ENCODE data around the gene RANBP3. TPM values are rescaled to one million over a fixed set of nuclear protein-coding genes. Genes with fewer than 3 reads are reported as not detected.
A peak's percentile ranks its signal among the peaks of the same experiment; 100 is the strongest.

The RANBP3 gene
- total and polyA plus RNA-seq, 2 experiments from 2014 or later, result 40.2 to 98.3 TPM

GRCh38 chr19:5953030-5953589, 24.8 kb downstream of the RANBP3 start:
- Mint-ChIP-seq H3K27ac (peak overlapping the region; percentile 42), H3K4me1 (peaks cover 95% of the 10 kb centered on the region), H3K9me3 (no peaks in the 10 kb centered on the region), H3K27me3 (ENCODE audit: insufficient read depth, low read depth, poor library complexity) (peaks cover 27% of the 10 kb centered on the region), H3K4me3 (peak overlapping the region; percentile 51), H3K36me3 (ENCODE audit: low read depth) (peaks cover 21% of the 10 kb centered on the region)
- no peaks in the 10 kb centered on the region for H3K27me3 ChIP-seq (ENCODE audit: insufficient read depth)
- H3K4me2 ChIP-seq, result peak overlapping the region; percentile 36
- peak overlapping the region; percentile 23; the same call in 1 of the 2 replicates for H3K4me3 ChIP-seq
- H4K20me1 ChIP-seq (replicated peaks; ENCODE audit: insufficient read depth), result peaks cover 61% of the 10 kb centered on the region
- ATAC-seq, result no peak
- H3F3A ChIP-seq (replicated peaks; ENCODE audit: low read depth), result peaks cover 9% of the 10 kb centered on the region; the same call in 1 of the 2 replicates
- no peak for DNase-seq (ENCODE audit: low spot score)
- H2AFZ ChIP-seq, result no peak overlapping the region
- H3K9me2 ChIP-seq (ENCODE audit: insufficient read depth), result no peaks in the 10 kb centered on the region
- peaks cover 97% of the 10 kb centered on the region for H3K79me2 ChIP-seq (replicated peaks; ENCODE audit: insufficient read depth)
- H3K27ac ChIP-seq (ENCODE audit: low read depth), result peak overlapping the region; percentile 86
- TF ChIP-seq EZH2phosphoT487 (IDR thresholded peaks at IDR 0.05; ENCODE audit: unreplicated experiment) (no peak), NANOG (IDR thresholded peaks at IDR 0.05; ENCODE audit: borderline replicate concordance) (no peak), ZNF114 (CRISPR knock-in tag; IDR thresholded peaks at IDR 0.05) (no peak)
- TF ChIP-seq, protein P1, sequence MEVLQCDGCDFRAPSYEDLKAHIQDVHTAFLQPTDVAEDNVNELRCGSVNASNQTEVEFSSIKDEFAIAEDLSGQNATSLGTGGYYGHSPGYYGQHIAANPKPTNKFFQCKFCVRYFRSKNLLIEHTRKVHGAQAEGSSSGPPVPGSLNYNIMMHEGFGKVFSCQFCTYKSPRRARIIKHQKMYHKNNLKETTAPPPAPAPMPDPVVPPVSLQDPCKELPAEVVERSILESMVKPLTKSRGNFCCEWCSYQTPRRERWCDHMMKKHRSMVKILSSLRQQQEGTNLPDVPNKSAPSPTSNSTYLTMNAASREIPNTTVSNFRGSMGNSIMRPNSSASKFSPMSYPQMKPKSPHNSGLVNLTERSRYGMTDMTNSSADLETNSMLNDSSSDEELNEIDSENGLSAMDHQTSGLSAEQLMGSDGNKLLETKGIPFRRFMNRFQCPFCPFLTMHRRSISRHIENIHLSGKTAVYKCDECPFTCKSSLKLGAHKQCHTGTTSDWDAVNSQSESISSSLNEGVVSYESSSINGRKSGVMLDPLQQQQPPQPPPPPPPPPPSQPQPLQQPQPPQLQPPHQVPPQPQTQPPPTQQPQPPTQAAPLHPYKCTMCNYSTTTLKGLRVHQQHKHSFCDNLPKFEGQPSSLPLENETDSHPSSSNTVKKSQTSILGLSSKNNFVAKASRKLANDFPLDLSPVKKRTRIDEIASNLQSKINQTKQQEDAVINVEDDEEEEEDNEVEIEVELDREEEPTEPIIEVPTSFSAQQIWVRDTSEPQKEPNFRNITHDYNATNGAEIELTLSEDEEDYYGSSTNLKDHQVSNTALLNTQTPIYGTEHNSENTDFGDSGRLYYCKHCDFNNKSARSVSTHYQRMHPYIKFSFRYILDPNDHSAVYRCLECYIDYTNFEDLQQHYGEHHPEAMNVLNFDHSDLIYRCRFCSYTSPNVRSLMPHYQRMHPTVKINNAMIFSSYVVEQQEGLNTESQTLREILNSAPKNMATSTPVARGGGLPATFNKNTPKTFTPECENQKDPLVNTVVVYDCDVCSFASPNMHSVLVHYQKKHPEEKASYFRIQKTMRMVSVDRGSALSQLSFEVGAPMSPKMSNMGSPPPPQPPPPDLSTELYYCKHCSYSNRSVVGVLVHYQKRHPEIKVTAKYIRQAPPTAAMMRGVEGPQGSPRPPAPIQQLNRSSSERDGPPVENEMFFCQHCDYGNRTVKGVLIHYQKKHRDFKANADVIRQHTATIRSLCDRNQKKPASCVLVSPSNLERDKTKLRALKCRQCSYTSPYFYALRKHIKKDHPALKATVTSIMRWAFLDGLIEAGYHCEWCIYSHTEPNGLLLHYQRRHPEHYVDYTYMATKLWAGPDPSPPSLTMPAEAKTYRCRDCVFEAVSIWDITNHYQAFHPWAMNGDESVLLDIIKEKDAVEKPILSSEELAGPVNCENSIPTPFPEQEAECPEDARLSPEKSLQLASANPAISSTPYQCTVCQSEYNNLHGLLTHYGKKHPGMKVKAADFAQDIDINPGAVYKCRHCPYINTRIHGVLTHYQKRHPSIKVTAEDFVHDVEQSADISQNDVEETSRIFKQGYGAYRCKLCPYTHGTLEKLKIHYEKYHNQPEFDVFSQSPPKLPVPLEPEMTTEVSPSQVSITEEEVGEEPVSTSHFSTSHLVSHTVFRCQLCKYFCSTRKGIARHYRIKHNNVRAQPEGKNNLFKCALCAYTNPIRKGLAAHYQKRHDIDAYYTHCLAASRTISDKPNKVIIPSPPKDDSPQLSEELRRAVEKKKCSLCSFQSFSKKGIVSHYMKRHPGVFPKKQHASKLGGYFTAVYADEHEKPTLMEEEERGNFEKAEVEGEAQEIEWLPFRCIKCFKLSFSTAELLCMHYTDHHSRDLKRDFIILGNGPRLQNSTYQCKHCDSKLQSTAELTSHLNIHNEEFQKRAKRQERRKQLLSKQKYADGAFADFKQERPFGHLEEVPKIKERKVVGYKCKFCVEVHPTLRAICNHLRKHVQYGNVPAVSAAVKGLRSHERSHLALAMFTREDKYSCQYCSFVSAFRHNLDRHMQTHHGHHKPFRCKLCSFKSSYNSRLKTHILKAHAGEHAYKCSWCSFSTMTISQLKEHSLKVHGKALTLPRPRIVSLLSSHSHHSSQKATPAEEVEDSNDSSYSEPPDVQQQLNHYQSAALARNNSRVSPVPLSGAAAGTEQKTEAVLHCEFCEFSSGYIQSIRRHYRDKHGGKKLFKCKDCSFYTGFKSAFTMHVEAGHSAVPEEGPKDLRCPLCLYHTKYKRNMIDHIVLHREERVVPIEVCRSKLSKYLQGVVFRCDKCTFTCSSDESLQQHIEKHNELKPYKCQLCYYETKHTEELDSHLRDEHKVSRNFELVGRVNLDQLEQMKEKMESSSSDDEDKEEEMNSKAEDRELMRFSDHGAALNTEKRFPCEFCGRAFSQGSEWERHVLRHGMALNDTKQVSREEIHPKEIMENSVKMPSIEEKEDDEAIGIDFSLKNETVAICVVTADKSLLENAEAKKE (CRISPR knock-in tag; IDR thresholded peaks at IDR 0.05), result no peak
- H3K4me1 ChIP-seq (ENCODE audit: insufficient read depth), result peaks cover 96% of the 10 kb centered on the region
- H3K36me3 ChIP-seq (ENCODE audit: insufficient read depth), result peaks cover 6% of the 10 kb centered on the region
